Kidney (tissue), 14 donors: ENCODE results near the gene MAD1L1. TPM values are rescaled to one million over a fixed set of nuclear protein-coding genes. Genes with fewer than 3 reads are reported as not detected.

Source experiments
- DNase-seq, 5 donors: peaks; one replicate each; pipeline ENCODE4 v3.0.0-alpha.2; 2013 to 2020
- FAIRE-seq: peaks from 2 replicates; lab custom pipeline; 2012; peaks lifted over from hg19 to GRCh38; lab: Jason Lieb, UNC
- H3K27ac ChIP-seq, 2 donors: one replicate each; pipeline ENCODE4 v1.7.0; 2013; ENCODE audit warnings: low read depth in 2 of 2, low read length in 2 of 2, inconsistent platforms in 1 of 2
- H3K27me3 ChIP-seq: one replicate; pipeline ENCODE4 v1.7.1; 2013; ENCODE audit warnings: low read length, inconsistent platforms; ENCODE audit not compliant: control insufficient read depth, insufficient read depth
- H3K36me3 ChIP-seq, 3 donors: one replicate each; pipeline versions ENCODE4 v1.7.0 to v1.7.1; 2013; ENCODE audit warnings: low read length in 3 of 3, control low read depth in 1 of 3, inconsistent platforms in 1 of 3; ENCODE audit not compliant: insufficient read depth in 3 of 3, control insufficient read depth in 2 of 3
- H3K4me1 ChIP-seq, 3 donors: one replicate each; pipeline versions ENCODE4 v1.7.0 to v1.7.1; 2013; ENCODE audit warnings: low read length in 3 of 3, inconsistent platforms in 1 of 3, low read depth in 1 of 3; ENCODE audit not compliant: control insufficient read depth in 2 of 3, insufficient read depth in 2 of 3
- H3K4me3 ChIP-seq, 3 donors: one replicate each; pipeline versions ENCODE4 v1.7.0 to v1.8.1; 2013; ENCODE audit warnings: low read length in 3 of 3, control low read depth in 1 of 3, inconsistent platforms in 1 of 3
- H3K9ac ChIP-seq, 3 donors: one replicate each; pipeline versions ENCODE4 v1.7.0 to v1.7.1; 2013; ENCODE audit warnings: low read length in 3 of 3, control low read depth in 1 of 3, inconsistent platforms in 1 of 3
- H3K9me3 ChIP-seq, 3 donors: one replicate each; pipeline versions ENCODE4 v1.7.0 to v1.7.1; 2013; ENCODE audit warnings: low read length in 3 of 3, control low read depth in 1 of 3, inconsistent platforms in 1 of 3; ENCODE audit not compliant: control insufficient read depth in 2 of 3, insufficient read depth in 1 of 3
- CTCF ChIP-seq: IDR thresholded peaks from 3 replicates; pipeline ENCODE4 v1.5.1; 2012; ENCODE audit warnings: mild to moderate bottlenecking, moderate library complexity, borderline replicate concordance; ENCODE audit not compliant: insufficient read depth; ENCODE audit errors: extremely low read depth
- intact Hi-C: fragments of 100-400 bp; cut with DNase I; formaldehyde crosslinking; loops from one replicate; pipeline ENCODE4 v1.11.1; 2022
- polyA plus RNA-seq: library from polyadenylated mRNA; stranded (reverse); fragments of 350-450 nt; fragmentation: Illumina TruSeq; extraction: RNeasy Lipid Tissue Mini Kit (QIAGEN cat#74804); gene quantifications from one replicate; pipeline ENCODE4 v1.2.3, GENCODE V29; 2014; ENCODE audit warnings: low read depth, low replicate concordance; ENCODE audit not compliant: insufficient read depth
- total RNA-seq: library from RNA; stranded (reverse); fragmentation: NEBNext Ultra II Directional; extraction: Animal tissue kit (Norgen Biotek cat#: 25700); gene quantifications from one replicate; pipeline ENCODE4 v1.2.1, GENCODE V29; 2021
- donor health status: control.
- donor health status: control.
- donor health status: control.
- donor health status: control.
- donor health status: control.
- donor health status: DM: yes; HTN: yes; CAD: no.
- donor health status: Normal renal cell carcinoma (clear cell type).

MAD1L1 gene
- total and polyA plus RNA-seq, 2 donors from 2014 or later: 33.2 to 45.2 TPM

DNA sequence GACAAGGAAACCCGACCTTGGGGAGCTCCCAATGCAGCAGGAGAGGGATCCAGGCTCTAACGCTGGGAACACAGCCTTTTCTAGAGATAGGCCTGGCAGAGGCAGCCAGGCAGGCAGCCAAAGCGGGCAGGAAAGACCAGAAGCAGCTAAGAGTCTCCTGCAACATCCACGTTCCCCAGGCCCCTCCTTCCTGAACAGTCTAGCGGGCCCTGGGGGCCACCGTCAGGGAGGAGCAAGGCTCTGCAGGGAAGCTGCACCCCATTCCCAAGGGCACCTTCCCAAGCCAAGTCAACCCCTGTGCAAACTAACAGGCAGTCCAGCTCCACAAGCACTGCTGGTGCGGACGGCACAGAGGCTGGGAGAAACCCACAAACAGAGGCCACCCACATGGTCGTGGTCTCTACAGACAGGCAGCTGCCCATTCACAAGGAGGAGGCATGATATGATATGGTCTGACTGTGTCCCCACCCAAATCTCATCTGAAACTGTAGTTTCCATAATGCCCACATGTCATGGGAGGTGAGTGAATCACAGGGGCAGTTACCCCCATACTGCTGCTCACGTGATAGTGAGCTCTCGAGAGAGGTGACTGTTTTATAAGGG, 115.7 kb downstream of the MAD1L1 start:
- intact Hi-C loops: no loop called here
- H3K9ac ChIP-seq: peak overlapping the region in 1 of 3 donors; percentile 22

GRCh38 chr7:2116448-2116810, 116.3 kb downstream of the MAD1L1 start:
- H3K9me3 ChIP-seq: no peaks in the 10 kb centered on the region
- no peaks in the 10 kb centered on the region for H3K27me3 ChIP-seq
- peak overlapping the region in 1 of 2 donors; percentile 47 for H3K27ac ChIP-seq
- H3K9ac ChIP-seq: no peak overlapping the region
- no peak for TF ChIP-seq CTCF
- peaks cover 0 to 16% (median under 1%) of the 10 kb centered on the region in 3 donors for H3K4me1 ChIP-seq
- DNase-seq: no peak
- intact Hi-C loops: no loop called here
- H3K36me3 ChIP-seq: no peaks in the 10 kb centered on the region
- no peak for FAIRE-seq
- no peak overlapping the region for H3K4me3 ChIP-seq

More for the DNA sequence above, 115.7 kb downstream of the MAD1L1 start:
- H3K4me3 ChIP-seq: no peak overlapping the region
- no peaks in the 10 kb centered on the region for H3K9me3 ChIP-seq
- FAIRE-seq: no peak
- peaks cover 0 to 13% (median 0%) of the 10 kb centered on the region in 3 donors for H3K4me1 ChIP-seq
- no peaks in the 10 kb centered on the region for H3K36me3 ChIP-seq
- H3K27me3 ChIP-seq: no peaks in the 10 kb centered on the region
- no peak for DNase-seq
- no peak for TF ChIP-seq CTCF
- peak overlapping the region; percentile 47 to 49 for H3K27ac ChIP-seq

DNA sequence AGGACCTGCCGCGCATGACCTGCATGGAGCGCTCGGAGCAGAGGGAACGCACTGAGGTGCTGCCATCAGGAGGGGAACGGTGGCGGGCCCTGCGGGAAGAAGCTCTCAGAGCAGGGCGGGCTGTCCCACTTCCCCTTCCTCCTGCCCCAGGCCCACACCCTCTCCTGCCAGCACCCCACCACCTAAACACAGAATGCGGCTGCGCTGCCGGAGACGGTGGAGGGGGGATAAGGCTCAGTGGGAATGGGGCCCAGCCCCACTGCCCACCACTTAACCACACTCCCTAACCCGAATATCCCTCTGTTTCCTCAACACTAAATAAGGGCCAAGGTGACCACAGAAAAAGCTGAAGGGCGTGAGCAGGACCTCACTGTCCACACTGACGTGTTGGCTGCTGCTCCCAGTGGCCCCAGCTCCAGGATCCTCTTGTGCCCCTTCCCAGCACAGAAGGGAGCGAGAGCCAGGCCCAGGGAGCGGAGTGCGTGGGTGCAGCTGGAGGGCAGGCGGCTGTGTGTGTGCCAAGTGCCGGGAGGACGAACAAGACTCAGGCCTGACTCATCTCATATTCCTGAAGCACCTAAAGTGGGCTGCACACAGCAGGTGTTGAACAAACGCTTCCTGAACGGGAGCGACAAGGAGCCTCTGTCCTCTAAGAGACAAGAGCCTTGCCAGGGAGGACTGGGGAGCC, 116.8 kb downstream of the MAD1L1 start:
- DNase-seq (peak in 1 of 5 donors; percentile 60), FAIRE-seq (no peak)
- intact Hi-C loops: no loop called here
- no peaks in the 10 kb centered on the region for H3K9me3 ChIP-seq
- H3K36me3 ChIP-seq: no peaks in the 10 kb centered on the region
- peaks cover 0 to 20% (median 3%) of the 10 kb centered on the region in 3 donors for H3K4me1 ChIP-seq
- no peak for TF ChIP-seq CTCF
- no peak overlapping the region for H3K4me3 ChIP-seq
- H3K27me3 ChIP-seq: no peaks in the 10 kb centered on the region
- H3K27ac ChIP-seq: no peak overlapping the region
- no peak overlapping the region for H3K9ac ChIP-seq
